Testis (tissue), 2 donors: ENCODE results near the gene USP44.

ENCODE experiments used
- POLR2A ChIP-seq: fragments of 450-650 bp; IDR thresholded peaks from one replicate; pipeline ENCODE4 v1.6.1; 2017; ENCODE audit warnings: antibody characterized with exemption, mild to moderate bottlenecking, moderate library complexity
- TF ChIP-seq, protein P1 (sequence below), 3 experiments: fragments of 450-650 bp in 2 of 3; fragments of 200-600 bp in 1 of 3; sonication (generic) in 1 of 3; IDR thresholded peaks; one replicate each; pipeline ENCODE4 v1.5.1; 2016 to 2019; ENCODE audit warnings: antibody characterized with exemption in 3 of 3, mild to moderate bottlenecking in 2 of 3, moderate library complexity in 1 of 3

DNA sequence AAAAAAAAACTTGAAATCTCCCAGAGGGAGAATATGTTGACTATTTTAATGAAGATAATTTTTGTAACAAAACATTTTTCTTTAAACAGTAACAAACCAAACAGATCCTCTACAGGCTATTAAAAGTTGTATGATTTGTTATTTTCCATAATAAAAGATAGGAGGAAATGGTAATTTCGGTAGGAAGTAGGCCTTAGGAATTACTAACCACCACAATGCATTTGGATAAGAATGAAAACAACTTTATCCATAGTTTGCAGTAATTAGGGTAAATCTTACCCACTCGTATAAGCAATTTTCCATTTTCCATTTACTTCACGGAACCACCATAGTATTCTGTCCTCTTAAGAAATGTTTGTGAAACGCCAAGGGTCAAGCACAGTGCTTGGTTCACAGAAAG is 6.0 kb downstream of the USP44 start:
- TF ChIP-seq POLR2A, result no peak
- TF ChIP-seq, protein P1, sequence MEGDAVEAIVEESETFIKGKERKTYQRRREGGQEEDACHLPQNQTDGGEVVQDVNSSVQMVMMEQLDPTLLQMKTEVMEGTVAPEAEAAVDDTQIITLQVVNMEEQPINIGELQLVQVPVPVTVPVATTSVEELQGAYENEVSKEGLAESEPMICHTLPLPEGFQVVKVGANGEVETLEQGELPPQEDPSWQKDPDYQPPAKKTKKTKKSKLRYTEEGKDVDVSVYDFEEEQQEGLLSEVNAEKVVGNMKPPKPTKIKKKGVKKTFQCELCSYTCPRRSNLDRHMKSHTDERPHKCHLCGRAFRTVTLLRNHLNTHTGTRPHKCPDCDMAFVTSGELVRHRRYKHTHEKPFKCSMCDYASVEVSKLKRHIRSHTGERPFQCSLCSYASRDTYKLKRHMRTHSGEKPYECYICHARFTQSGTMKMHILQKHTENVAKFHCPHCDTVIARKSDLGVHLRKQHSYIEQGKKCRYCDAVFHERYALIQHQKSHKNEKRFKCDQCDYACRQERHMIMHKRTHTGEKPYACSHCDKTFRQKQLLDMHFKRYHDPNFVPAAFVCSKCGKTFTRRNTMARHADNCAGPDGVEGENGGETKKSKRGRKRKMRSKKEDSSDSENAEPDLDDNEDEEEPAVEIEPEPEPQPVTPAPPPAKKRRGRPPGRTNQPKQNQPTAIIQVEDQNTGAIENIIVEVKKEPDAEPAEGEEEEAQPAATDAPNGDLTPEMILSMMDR (IDR thresholded peaks at IDR 0.05), result no peak
